H1 (cell line): ENCODE measurements around the gene DBX2. TPM values are rescaled to one million over a fixed set of nuclear protein-coding genes. Genes with fewer than 3 reads are reported as not detected.

Experiments used
- CTCF ChIA-PET: fragments of 300-600 bp; sonication (Branson Sonifier 250); formaldehyde crosslinking; loops from one replicate; lab custom pipeline; 2021; ENCODE audit not compliant: partially characterized antibody; lab: Charles Lee
- POLR2A ChIA-PET: fragments of 300-600 bp; sonication (Branson Sonifier 250); formaldehyde crosslinking; loops from one replicate; lab custom pipeline; 2021; ENCODE audit warnings: inconsistent platforms; ENCODE audit not compliant: partially characterized antibody; lab: Charles Lee
- DNase-seq, 2 experiments: peaks; one replicate each; pipeline versions ENCODE4 v3.0.0 to v3.0.0-alpha.2; 2010 to 2022; ENCODE audit warnings: low spot score in 2 of 2, low read depth in 1 of 2, mixed read lengths in 1 of 2
- FAIRE-seq: peaks from 2 replicates; lab custom pipeline; 2011; peaks lifted over from hg19 to GRCh38; lab: Jason Lieb, UNC
- H2AFZ ChIP-seq: 2 replicates; pipeline ENCODE4 v1.8.1; 2012; ENCODE audit warnings: low read length, inconsistent platforms
- H2AK5ac ChIP-seq: 2 replicates; pipeline ENCODE4 v1.6.1; 2013; ENCODE audit warnings: low read depth, low read length
- H2BK120ac ChIP-seq: replicated peaks from 2 replicates; pipeline ENCODE3; 2013; ENCODE audit warnings: low read depth, low read length, inconsistent platforms
- H2BK12ac ChIP-seq: 2 replicates; pipeline ENCODE4 v1.6.1; 2013; ENCODE audit warnings: low read depth, low read length
- H2BK15ac ChIP-seq: 2 replicates; pipeline ENCODE4 v1.6.1; 2013; ENCODE audit warnings: low read length
- H2BK20ac ChIP-seq: 2 replicates; pipeline ENCODE4 v1.6.1; 2013; ENCODE audit warnings: low read length
- H2BK5ac ChIP-seq: 2 replicates; pipeline ENCODE4 v1.6.1; 2013; ENCODE audit warnings: low read depth, low read length
- H3K14ac ChIP-seq: 2 replicates; pipeline ENCODE4 v1.6.1; 2013; ENCODE audit warnings: inconsistent platforms; ENCODE audit not compliant: insufficient read length
- H3K18ac ChIP-seq: 2 replicates; pipeline ENCODE4 v1.6.1; 2013; ENCODE audit warnings: low read length; ENCODE audit errors: extremely low read depth
- H3K23ac ChIP-seq: 2 replicates; pipeline ENCODE4 v1.6.1; 2013; ENCODE audit warnings: inconsistent platforms; ENCODE audit not compliant: insufficient read length
- H3K23me2 ChIP-seq: 2 replicates; pipeline ENCODE4 v1.6.1; 2013; ENCODE audit warnings: low read depth, low read length
- H3K27ac ChIP-seq: 2 replicates; pipeline ENCODE4 v1.6.1; 2011; ENCODE audit warnings: low read depth, low read length, inconsistent platforms
- H3K27me3 ChIP-seq, 4 experiments: replicated peaks in 1 of 4; 1 replicate in 1 of 4; 2 replicates in 3 of 4; pipeline versions ENCODE4 v1.6.1 to v1.8.1; 2011 to 2013; ENCODE audit warnings: low read length in 3 of 4, mild to moderate bottlenecking in 3 of 4, inconsistent platforms in 2 of 4, mixed read lengths in 2 of 4, moderate library complexity in 1 of 4; ENCODE audit not compliant: control insufficient read depth in 3 of 4, insufficient read depth in 3 of 4; ENCODE audit errors: extremely low read depth in 1 of 4
- H3K36me3 ChIP-seq, 4 experiments: 2 replicates each; pipeline versions ENCODE4 v1.6.1 to v1.8.1; 2011 to 2013; ENCODE audit warnings: mild to moderate bottlenecking in 4 of 4, low read length in 3 of 4, moderate library complexity in 2 of 4, control low read depth in 1 of 4, inconsistent platforms in 1 of 4; ENCODE audit not compliant: insufficient read depth in 4 of 4, control insufficient read depth in 2 of 4
- H3K4ac ChIP-seq: replicated peaks from 2 replicates; pipeline ENCODE3; 2013; ENCODE audit warnings: low read length, low read depth, mixed read lengths, inconsistent platforms; ENCODE audit not compliant: insufficient read length
- H3K4me1 ChIP-seq, 4 experiments: replicated peaks in 1 of 4; 1 replicate in 1 of 4; 2 replicates in 3 of 4; pipeline versions ENCODE4 v1.6.1 to v1.8.1; 2011 to 2013; ENCODE audit warnings: low read length in 3 of 4, inconsistent platforms in 2 of 4, mixed read lengths in 1 of 4; ENCODE audit not compliant: insufficient read depth in 4 of 4, control insufficient read depth in 3 of 4
- H3K4me2 ChIP-seq, 2 experiments: 2 replicates each; pipeline versions ENCODE4 v1.6.1 to v1.8.1; 2011 to 2013; ENCODE audit warnings: low read depth in 2 of 2, low read length in 2 of 2, control low read depth in 1 of 2, inconsistent platforms in 1 of 2, mild to moderate bottlenecking in 1 of 2; ENCODE audit not compliant: insufficient read depth in 1 of 2
- H3K4me3 ChIP-seq, 4 experiments: fragments of 200-600, 300-600 bp in 1 of 4; sonication (generic), shearing (Covaris generic), sonication (Bioruptor Twin) in 1 of 4; 2 replicates each; pipeline versions ENCODE4 v1.5.1 to v1.8.1; 2011 to 2016; ENCODE audit warnings: low read length in 4 of 4, low read depth in 3 of 4, control low read depth in 2 of 4, inconsistent platforms in 2 of 4, mild to moderate bottlenecking in 2 of 4, mixed read lengths in 1 of 4, moderate library complexity in 1 of 4; ENCODE audit not compliant: insufficient read depth in 2 of 4; ENCODE audit errors: extremely low read depth in 1 of 4
- H3K56ac ChIP-seq: replicated peaks from 2 replicates; pipeline ENCODE3; 2013; ENCODE audit warnings: low read depth, mild to moderate bottlenecking, mixed read lengths, low read length, inconsistent platforms; ENCODE audit not compliant: insufficient read length
- H3K79me1 ChIP-seq: 2 replicates; pipeline ENCODE4 v1.6.1; 2013; ENCODE audit warnings: low read depth, low read length, control low read depth
- H3K79me2 ChIP-seq, 2 experiments: 2 replicates each; pipeline versions ENCODE4 v1.6.1 to v1.8.1; 2012 to 2013; ENCODE audit warnings: low read length in 2 of 2, mild to moderate bottlenecking in 2 of 2, inconsistent platforms in 1 of 2; ENCODE audit not compliant: insufficient read depth in 2 of 2, control insufficient read depth in 1 of 2
- H3K9ac ChIP-seq, 4 experiments: replicated peaks in 1 of 4; 1 replicate in 1 of 4; 2 replicates in 3 of 4; pipeline versions ENCODE4 v1.6.1 to v1.8.1; 2011 to 2013; ENCODE audit warnings: low read depth in 3 of 4, low read length in 3 of 4, control low read depth in 2 of 4, mild to moderate bottlenecking in 2 of 4, moderate library complexity in 2 of 4, inconsistent platforms in 1 of 4; ENCODE audit errors: extremely low read depth in 1 of 4
- H3K9me3 ChIP-seq, 2 experiments: 2 replicates each; pipeline versions ENCODE4 v1.6.1 to v1.8.1; 2012 to 2013; ENCODE audit warnings: mild to moderate bottlenecking in 2 of 2, moderate library complexity in 2 of 2, control low read depth in 1 of 2, inconsistent platforms in 1 of 2, low read depth in 1 of 2, low read length in 1 of 2, mixed read lengths in 1 of 2; ENCODE audit not compliant: insufficient read depth in 2 of 2
- H4K20me1 ChIP-seq, 2 experiments: replicated peaks in 1 of 2; 2 replicates each; pipeline versions ENCODE3 to v1.8.1; 2011 to 2013; ENCODE audit warnings: inconsistent platforms in 2 of 2, low read length in 2 of 2, mild to moderate bottlenecking in 1 of 2; ENCODE audit not compliant: insufficient read depth in 2 of 2, control insufficient read depth in 1 of 2
- H4K5ac ChIP-seq: 2 replicates; pipeline ENCODE4 v1.6.1; 2013; ENCODE audit warnings: low read length, low read depth, mixed read lengths, inconsistent platforms; ENCODE audit not compliant: insufficient read length
- H4K8ac ChIP-seq: 2 replicates; pipeline ENCODE4 v1.8.0; 2013; ENCODE audit warnings: mild to moderate bottlenecking, moderate library complexity, low read length, inconsistent platforms; ENCODE audit not compliant: insufficient read depth; ENCODE audit errors: extremely low read depth
- H4K91ac ChIP-seq: replicated peaks from 2 replicates; pipeline ENCODE3; 2013; ENCODE audit warnings: low read length, mixed read lengths, inconsistent platforms; ENCODE audit not compliant: insufficient read length
- CTBP2 ChIP-seq: IDR thresholded peaks from 2 replicates; pipeline ENCODE4 v1.7.0; 2011; ENCODE audit warnings: borderline replicate concordance, mild to moderate bottlenecking, moderate library complexity, mixed read lengths, low read length; ENCODE audit not compliant: insufficient read depth, insufficient read length
- JUND ChIP-seq: IDR thresholded peaks from 2 replicates; pipeline ENCODE4 v1.6.1; 2011; ENCODE audit warnings: mild to moderate bottlenecking, improper control_type of control experiment, low read length
- TCF12 ChIP-seq: IDR thresholded peaks from 2 replicates; pipeline ENCODE4 v1.6.1; 2011; ENCODE audit warnings: low read depth, mild to moderate bottlenecking, low read length
- WGBS, 2 experiments: shearing (Covaris generic) in 1 of 2; methylation state at CpG; one replicate each; pipeline versions ENCODE4 v1.1.6 to v1.1.7; 2013 to 2015; ENCODE audit warnings: low lambda C conversion rate in 2 of 2, mixed read lengths in 2 of 2, inconsistent platforms in 1 of 2, low coverage in 1 of 2, missing lambda C conversion rate in 1 of 2; ENCODE audit not compliant: insufficient replicate concordance in 2 of 2, insufficient coverage in 1 of 2, insufficient read length in 1 of 2; ENCODE audit errors: extremely low coverage in 1 of 2, missing lambda C conversion rate in 1 of 2; 5-methylcytosine and 5-hydroxymethylcytosine counted together
- polyA plus RNA-seq, 7 experiments: library from polyadenylated mRNA; depleted of rRNA in 3 of 7; stranded (reverse) in 5 of 7; unstranded in 2 of 7; fragments of >200 nt in 5 of 7; fragments of 200-250 nt in 2 of 7; gene quantifications; 1 replicate in 5 of 7; 2 replicates in 1 of 7; 4 replicates in 1 of 7; pipeline versions ENCODE4 v1.2.1 to v1.2.3, GENCODE V29; 2011 to 2013; ENCODE audit warnings: missing spikeins in 2 of 7, mixed read lengths in 2 of 7
- total RNA-seq: library from RNA; stranded (reverse); fragmentation: NEBNext Ultra II Directional; extraction: Animal tissue kit (Norgen Biotek cat#: 25700); gene quantifications from 2 replicates; pipeline ENCODE4 v1.2.1, GENCODE V29; 2021

The DBX2 gene
- total and polyA plus RNA-seq, 2 of the 8 experiments (the other 6 are each of a cell fraction or from before 2014, with no cell fraction given): 0.06 TPM; not detected in 1

- H3K27ac ChIP-seq: no peak overlapping the region
- H4K8ac ChIP-seq: no peak overlapping the region
- H3K4me2 ChIP-seq: no peak overlapping the region
- no peaks in the 10 kb centered on the region for H3K9me3 ChIP-seq
- H4K91ac ChIP-seq: no peak overlapping the region
- no peaks in the 10 kb centered on the region for H3K79me2 ChIP-seq
- DNase-seq (no peak), FAIRE-seq (no peak)
- H3K14ac ChIP-seq: no peak overlapping the region
- no peaks in the 10 kb centered on the region for H3K23me2 ChIP-seq
- H2BK15ac ChIP-seq: no peak overlapping the region
- no peaks in the 10 kb centered on the region for H3K36me3 ChIP-seq
- ChIA-PET CTCF (no interaction called here), POLR2A (no interaction called here)
- H2BK12ac ChIP-seq: no peak overlapping the region
- 72% methylated on average over 4 of the region's 4 CpGs; no CpG with 5 or more reads in 1 of the 2 experiments for WGBS, 2 experiments
- no peak overlapping the region for H3K18ac ChIP-seq
- no peak overlapping the region for H2AFZ ChIP-seq
- H3K4me1 ChIP-seq: no peaks in the 10 kb centered on the region
- H4K5ac ChIP-seq: no peak overlapping the region
- H2AK5ac ChIP-seq: no peak overlapping the region
- H3K4me3 ChIP-seq: no peak overlapping the region
- H4K20me1 ChIP-seq: no peaks in the 10 kb centered on the region
- TF ChIP-seq TCF12 (no peak), CTBP2 (no peak), JUND (no peak)
- no peaks in the 10 kb centered on the region for H3K79me1 ChIP-seq
- no peak overlapping the region for H2BK120ac ChIP-seq
- no peaks in the 10 kb centered on the region for H3K27me3 ChIP-seq
- no peak overlapping the region for H3K9ac ChIP-seq
- no peak overlapping the region for H3K23ac ChIP-seq
- no peak overlapping the region for H2BK5ac ChIP-seq
- H3K56ac ChIP-seq: no peak overlapping the region
- no peak overlapping the region for H3K4ac ChIP-seq
- H2BK20ac ChIP-seq: no peak overlapping the region
Observed at GRCh38 chr12:45010059-45010458, 40.8 kb downstream of the DBX2 start.
